Adrenal gland (tissue), 12 donors: ENCODE measurements around the gene SREBF1. TPM values are rescaled to one million over a fixed set of nuclear protein-coding genes. Genes with fewer than 3 reads are reported as not detected.

Experiments used
- DNase-seq, 7 donors: peaks; one replicate each; pipeline ENCODE4 v3.0.0-alpha.2; 2019 to 2020
- H3K27ac ChIP-seq, 5 donors: fragments of 200-600 bp; sonication (generic) in 4 of 5; 1 replicate in 3 of 5; 2 replicates in 2 of 5; pipeline versions ENCODE4 v1.5.1 to v1.8.0; 2016 to 2020; ENCODE audit warnings: mild to moderate bottlenecking in 1 of 5
- H3K27me3 ChIP-seq: fragments of 200-600 bp; 2 replicates; pipeline ENCODE4 v1.8.0; 2021
- H3K36me3 ChIP-seq, 2 donors: fragments of 200-600 bp; replicated peaks in 1 of 2; 1 replicate in 1 of 2; 2 replicates in 1 of 2; pipeline versions ENCODE4 v1.5.1 to v1.8.0; 2018 to 2022
- H3K4me1 ChIP-seq, 2 donors: fragments of 200-600 bp; replicated peaks in 1 of 2; 1 replicate in 1 of 2; 2 replicates in 1 of 2; pipeline versions ENCODE4 v1.5.1 to v1.8.0; 2018 to 2021
- H3K4me3 ChIP-seq, 4 donors: fragments of 200-600 bp; sonication (generic) in 3 of 4; one replicate each; pipeline ENCODE4 v1.5.1; 2016 to 2018
- H3K9me3 ChIP-seq, 3 donors: fragments of 200-600 bp; sonication (generic) in 1 of 3; replicated peaks in 1 of 3; 1 replicate in 2 of 3; 2 replicates in 1 of 3; pipeline versions ENCODE4 v1.5.1 to v1.8.0; 2016 to 2021
- CTCF ChIP-seq, 6 experiments: fragments of 450-650 bp in 4 of 6; fragments of 200-600 bp in 2 of 6; sonication (generic) in 1 of 6; IDR thresholded peaks; 1 replicate in 5 of 6; 2 replicates in 1 of 6; pipeline versions ENCODE4 v1.5.1 to v1.8.0; 2016 to 2021; ENCODE audit warnings: antibody characterized with exemption in 6 of 6, mild to moderate bottlenecking in 2 of 6, moderate library complexity in 1 of 6
- POLR2A ChIP-seq, 2 donors: fragments of 450-650 bp; IDR thresholded peaks; one replicate each; pipeline ENCODE4 v1.6.1; 2017; ENCODE audit warnings: antibody characterized with exemption in 2 of 2, mild to moderate bottlenecking in 2 of 2, moderate library complexity in 1 of 2
- WGBS, 4 donors: extraction: QIAGEN DNeasy Blood & Tissue Kit in 2 of 4; methylation state at CpG; one replicate each; pipeline versions ENCODE4 v1.1.5 to v1.1.7; 2013 to 2017; 5-methylcytosine and 5-hydroxymethylcytosine counted together
- intact Hi-C, 2 donors: fragments of 100-400 bp; cut with DNase I; formaldehyde crosslinking; loops; one replicate each; pipeline versions ENCODE4 v1.14.1 to v1.15.0; 2022 to 2023
- polyA plus RNA-seq, 3 donors: library from polyadenylated mRNA; stranded (reverse); fragments of 200-250 nt in 2 of 3; fragments of 350-450 nt in 1 of 3; fragmentation: Illumina TruSeq in 1 of 3; extraction: RNeasy Lipid Tissue Mini Kit (QIAGEN cat#74804) in 1 of 3; gene quantifications; one replicate each; pipeline ENCODE4 v1.2.3, GENCODE V29; 2013 to 2014
- total RNA-seq, 9 donors: library from RNA; depleted of rRNA in 4 of 9; stranded (reverse); fragments of >200 nt in 4 of 9; fragments of 120-200 nt in 1 of 9; fragmentation: NEBNext Ultra II Directional in 1 of 9; extraction: Animal tissue kit (Norgen Biotek cat#: 25700) in 1 of 9; gene quantifications; one replicate each; pipeline versions ENCODE4 v1.1.0 to v1.2.4, GENCODE V29; 2013 to 2023
- donor health status: healthy with polysubstance abuse.
- donor health status: Bipolar disorder and iron deficiency.
- donor health status: DM: yes; HTN: yes; CAD: no.
- donor health status: DM: no; HTN: no; CAD: no.
- donor health status: DM: no; HTN: no; CAD: no.
- donor health status: DM: yes; HTN: yes; CAD: no.

Gene SREBF1
- total and polyA plus RNA-seq, 12 donors: 48.2 to 850 (median 576) TPM

GRCh38 chr17:17848311-17849082, 11.7 kb upstream of the SREBF1 start:
- Histone ChIP-seq H3K9me3 (no peaks in the 10 kb centered on the region), H3K4me3 (no peak overlapping the region), H3K27me3 (no peaks in the 10 kb centered on the region), H3K27ac (peak overlapping the region in 4 of 5 donors; percentile 42 to 93 (median 80)), H3K4me1 (peaks cover 21 to 25% of the 10 kb centered on the region in 2 donors), H3K36me3 (peaks cover 0 to 6% of the 10 kb centered on the region in 2 donors)
- intact Hi-C loops: no loop called here
- 84 to 95% (median 89%) methylated on average over 6 to 10 of the region's 10 CpGs for WGBS, 4 donors
- DNase-seq: peak in 1 of 7 donors; percentile 39
- TF ChIP-seq CTCF (IDR thresholded peaks at IDR 0.05) (no peak), POLR2A (IDR thresholded peaks at IDR 0.05) (no peak)

GRCh38 chr17:17847726-17848125, 10.9 kb upstream of the SREBF1 start:
- H3K27ac ChIP-seq: peak overlapping the region in 2 of 5 donors; percentile 91 to 93
- H3K4me1 ChIP-seq: peaks cover 21 to 25% of the 10 kb centered on the region in 2 donors
- 83 to 91% (median 86%) methylated on average over 5 of the region's 5 CpGs for WGBS, 4 donors
- peaks cover 0 to 6% of the 10 kb centered on the region in 2 donors for H3K36me3 ChIP-seq
- intact Hi-C loops: no loop called here
- no peaks in the 10 kb centered on the region for H3K27me3 ChIP-seq
- H3K4me3 ChIP-seq: no peak overlapping the region
- no peak for TF ChIP-seq CTCF (IDR thresholded peaks at IDR 0.05)
- TF ChIP-seq POLR2A (IDR thresholded peaks at IDR 0.05): no peak
- H3K9me3 ChIP-seq: no peaks in the 10 kb centered on the region
- no peak for DNase-seq

DNA sequence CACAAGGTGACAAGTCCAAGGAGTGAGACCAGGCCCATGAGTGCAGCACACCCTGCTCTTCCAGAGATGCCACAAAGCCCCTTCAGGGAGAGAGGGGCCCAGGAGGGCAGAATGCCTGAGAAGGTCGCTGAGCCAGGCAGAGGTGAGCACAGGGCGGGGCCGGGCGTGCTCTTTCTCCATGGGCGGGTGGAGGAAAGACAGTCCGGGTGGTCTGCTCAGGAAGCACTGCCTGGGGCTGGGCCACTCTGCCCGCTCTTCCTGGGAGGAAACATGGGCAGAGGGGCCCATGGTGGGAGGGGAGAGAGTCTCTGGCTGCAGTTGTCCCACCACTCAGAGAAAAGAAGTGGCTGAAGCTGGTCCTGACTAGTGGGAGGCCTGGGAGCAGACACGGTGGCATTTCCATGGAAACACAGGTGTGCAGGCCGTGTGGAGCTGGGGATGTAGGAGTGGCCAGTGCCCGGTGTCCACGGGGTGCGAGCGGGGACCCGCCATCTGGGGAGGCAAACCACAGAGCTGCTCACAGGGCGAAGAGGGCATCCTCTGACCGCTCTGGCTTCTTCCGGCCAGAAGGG, 10.4 kb upstream of the SREBF1 start:
- Histone ChIP-seq H3K27ac (no peak overlapping the region), H3K27me3 (no peaks in the 10 kb centered on the region), H3K9me3 (no peaks in the 10 kb centered on the region), H3K4me1 (peaks cover 24 to 30% of the 10 kb centered on the region in 2 donors), H3K36me3 (peaks cover 0 to 6% of the 10 kb centered on the region in 2 donors), H3K4me3 (no peak overlapping the region)
- DNase-seq: no peak
- intact Hi-C loops: no loop called here
- TF ChIP-seq CTCF (IDR thresholded peaks at IDR 0.05) (no peak), POLR2A (IDR thresholded peaks at IDR 0.05) (no peak)
- 78 to 83% (median 81%) methylated on average over 16 to 17 of the region's 17 CpGs for WGBS, 4 donors

GRCh38 chr17:17846645-17847044, 9.9 kb upstream of the SREBF1 start:
- no peak for DNase-seq
- no peaks in the 10 kb centered on the region for H3K9me3 ChIP-seq
- H3K27ac ChIP-seq: peak overlapping the region in 1 of 5 donors; percentile 23
- no peaks in the 10 kb centered on the region for H3K27me3 ChIP-seq
- peaks cover 29 to 36% of the 10 kb centered on the region in 2 donors for H3K4me1 ChIP-seq
- intact Hi-C loops: no loop called here
- peaks cover 0 to 6% of the 10 kb centered on the region in 2 donors for H3K36me3 ChIP-seq
- no peak overlapping the region for H3K4me3 ChIP-seq
- 60 to 90% (median 87%) methylated on average over 2 to 8 of the region's 8 CpGs for WGBS, 4 donors
- TF ChIP-seq POLR2A (IDR thresholded peaks at IDR 0.05) (no peak), CTCF (IDR thresholded peaks at IDR 0.05) (no peak)
